Activated CD4-positive, alpha-beta T cell treated with anti-CD3 and anti-CD28 coated beads, Interleukin-2, amount 50 U/mL, for 4 hours (primary cell): ENCODE data around the gene TMEM140.
"Not testable (repeated sequence)": the region's sequence is repeated elsewhere in the genome, so short reads cannot be mapped to it uniquely, and the experiment has no call there.

Experiments used
- DNase-seq, 2 experiments: peaks; one replicate each; pipeline ENCODE4 v3.0.0-alpha.2; 2020

The TMEM140 gene

GRCh38 chr7:135195968-135196629 is 48.2 kb downstream of the TMEM140 start:
- no peak for DNase-seq

DNA sequence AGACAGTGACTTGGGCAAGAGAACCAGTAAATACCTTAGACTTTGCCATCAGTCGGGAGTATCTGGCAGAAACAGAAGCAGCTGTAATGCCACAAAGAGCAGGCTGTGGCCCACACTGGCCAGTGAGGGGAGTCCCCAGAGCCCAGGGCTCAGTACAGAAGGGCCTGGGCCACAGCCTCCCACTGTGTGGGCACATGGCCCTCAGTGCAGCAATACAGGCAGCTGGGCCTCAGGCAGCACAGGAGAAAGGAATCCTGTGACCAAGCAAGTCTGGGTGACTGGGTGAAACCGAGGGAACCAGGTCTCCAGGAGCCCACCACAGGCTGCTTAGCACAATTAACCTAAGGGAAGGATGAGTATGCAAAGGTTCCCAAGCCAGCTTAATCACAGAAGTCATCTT is 49.5 kb downstream of the TMEM140 start:
- no peak for DNase-seq

DNA sequence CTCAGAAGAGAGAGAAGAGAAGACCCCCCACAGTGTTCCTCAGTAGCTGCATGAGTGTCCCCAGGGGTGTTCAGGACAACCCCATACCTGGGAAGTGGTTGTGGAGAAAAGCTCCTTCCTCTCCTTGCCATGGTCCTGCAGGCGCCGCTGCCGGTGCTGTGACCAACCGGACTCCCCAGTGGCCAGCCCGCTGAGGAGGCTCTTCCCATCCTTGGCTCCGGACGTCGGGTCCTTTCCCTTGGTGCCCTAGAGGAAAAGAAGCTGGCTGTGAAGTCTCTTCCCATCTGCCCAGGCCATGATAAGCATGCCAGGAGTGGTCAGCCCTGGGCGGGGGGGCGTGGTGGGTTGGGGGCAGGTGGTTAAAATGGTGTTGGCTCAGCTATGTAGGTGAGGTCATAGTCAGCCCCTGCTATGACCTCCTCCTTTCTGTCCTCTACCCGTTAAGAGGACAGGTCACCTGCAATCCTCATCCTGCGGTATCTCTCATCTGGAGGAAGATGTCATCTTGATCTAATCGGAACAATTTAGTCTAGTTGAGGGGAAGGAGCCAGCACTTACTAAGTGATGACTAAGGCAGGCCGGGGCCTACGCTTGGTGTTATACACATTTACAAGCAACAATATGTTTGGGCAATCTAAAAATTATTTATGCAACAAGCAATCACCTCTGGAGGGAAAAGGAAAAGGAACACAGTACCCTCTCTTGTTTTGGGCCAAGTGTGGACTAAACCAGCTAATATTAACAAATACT is 50.2 kb downstream of the TMEM140 start:
- no peak for DNase-seq

DNA sequence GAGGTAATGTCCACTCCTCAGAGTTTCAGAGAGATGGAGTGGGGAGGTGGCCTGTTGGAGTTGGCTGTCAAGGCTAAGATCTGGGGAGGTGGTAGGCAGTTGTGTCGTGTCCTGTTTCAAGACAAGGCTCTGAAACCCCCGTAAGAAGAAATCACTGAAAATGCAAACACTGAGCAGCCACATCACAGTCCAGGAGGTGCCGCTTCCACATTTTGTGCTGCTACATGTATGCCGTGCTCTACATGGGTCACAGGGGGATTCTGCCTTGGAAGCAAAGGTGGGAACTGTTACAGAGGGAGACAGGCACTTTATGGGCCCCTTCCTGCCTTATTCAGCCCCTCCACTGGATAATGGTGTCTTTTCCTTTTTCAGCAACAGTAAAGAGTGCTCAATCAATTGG is 51.6 kb downstream of the TMEM140 start:
- no peak for DNase-seq

DNA sequence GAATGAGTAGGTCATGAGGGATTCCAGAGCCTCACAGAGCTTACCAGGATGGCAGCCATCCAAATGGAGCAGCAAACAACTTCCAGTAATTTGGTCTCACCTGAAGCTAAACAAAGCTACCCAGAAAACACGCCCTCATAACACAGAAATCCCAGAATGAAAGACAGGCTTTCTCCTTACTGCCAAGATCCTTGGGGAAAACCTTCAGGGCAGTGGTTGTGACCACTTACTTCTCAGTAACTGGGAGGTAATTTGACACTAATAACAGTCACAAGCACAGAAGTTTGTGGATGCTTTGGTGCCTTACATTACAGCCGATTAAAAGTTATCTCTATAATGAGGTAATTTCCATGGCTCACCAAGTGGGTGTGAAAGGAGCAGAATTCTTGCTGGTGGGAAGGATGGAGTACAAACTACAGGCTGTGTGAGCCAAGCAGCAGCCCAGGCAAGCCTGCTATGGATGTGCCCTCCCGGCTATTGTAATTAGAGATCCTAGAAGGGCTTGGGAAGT is 53.0 kb downstream of the TMEM140 start:
- DNase-seq: no peak

DNA sequence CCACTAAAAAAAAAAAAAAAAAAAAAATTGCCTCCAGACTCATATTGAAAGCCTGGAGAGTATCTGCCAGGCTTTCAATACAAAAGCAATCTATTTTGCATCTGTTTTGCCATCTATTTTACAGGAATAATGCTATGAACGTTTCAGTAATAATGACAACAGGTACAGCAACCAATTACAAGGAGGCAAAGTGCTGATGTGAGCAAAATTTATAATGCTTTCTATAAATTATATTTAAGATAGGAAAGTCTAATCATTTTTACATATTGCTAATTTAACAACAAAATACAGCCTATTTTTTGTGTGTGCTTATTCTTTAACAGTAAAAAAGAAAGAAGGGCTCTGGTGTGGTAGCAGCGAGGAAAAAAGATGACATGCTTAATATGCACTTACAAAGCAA is 53.5 kb downstream of the TMEM140 start:
- no peak for DNase-seq

DNA sequence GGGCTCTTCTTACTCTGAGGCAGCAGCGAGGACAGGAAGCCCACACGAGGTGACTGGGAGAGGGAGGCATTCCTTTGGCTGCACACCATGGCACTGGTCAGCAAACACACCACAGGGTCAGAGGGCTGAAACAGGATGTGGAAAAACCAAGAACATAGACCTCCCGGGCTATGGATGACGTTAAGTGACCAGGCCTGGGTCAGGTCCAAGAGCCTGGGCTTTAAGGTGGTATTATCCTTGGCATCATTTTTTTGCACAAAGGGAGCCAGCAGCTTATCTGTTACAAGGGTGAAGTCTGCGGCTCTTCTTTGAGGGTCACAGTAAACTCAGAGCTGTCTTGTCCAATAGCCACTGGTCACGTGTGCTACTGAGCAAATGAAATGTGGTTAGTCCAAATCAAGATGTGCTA is 56.5 kb downstream of the TMEM140 start:
- no peak for DNase-seq

- DNase-seq: no peak
These were observed 57.0 kb downstream of the TMEM140 start for GRCh38 chr7:135204876-135205275.

- no peak for DNase-seq
These were observed 58.0 kb downstream of the TMEM140 start for GRCh38 chr7:135205850-135206249.

DNA sequence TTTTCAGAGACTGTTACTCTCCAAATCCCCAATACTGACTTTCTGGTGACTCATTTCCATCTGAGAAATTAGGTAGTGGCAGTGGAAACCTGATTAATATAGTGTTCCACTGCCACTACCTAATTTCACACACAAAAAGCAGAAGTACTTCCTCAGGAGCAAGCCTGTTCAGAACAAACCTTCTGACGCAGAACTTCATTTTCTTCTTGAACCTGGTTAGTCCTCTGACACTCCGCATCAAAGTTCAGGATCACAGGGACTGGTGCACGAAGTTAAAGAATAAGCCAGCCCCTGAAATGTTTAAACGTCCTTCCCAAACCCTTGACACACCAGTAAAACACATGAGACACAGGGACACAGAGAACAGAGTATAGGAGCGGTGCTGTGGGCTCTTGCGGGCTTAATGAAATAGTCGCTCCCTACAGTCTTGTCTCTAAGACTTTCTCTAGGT is 59.1 kb downstream of the TMEM140 start:
- no peak for DNase-seq

GRCh38 chr7:135207406-135208101 is 59.7 kb downstream of the TMEM140 start:
- no peak for DNase-seq

DNA sequence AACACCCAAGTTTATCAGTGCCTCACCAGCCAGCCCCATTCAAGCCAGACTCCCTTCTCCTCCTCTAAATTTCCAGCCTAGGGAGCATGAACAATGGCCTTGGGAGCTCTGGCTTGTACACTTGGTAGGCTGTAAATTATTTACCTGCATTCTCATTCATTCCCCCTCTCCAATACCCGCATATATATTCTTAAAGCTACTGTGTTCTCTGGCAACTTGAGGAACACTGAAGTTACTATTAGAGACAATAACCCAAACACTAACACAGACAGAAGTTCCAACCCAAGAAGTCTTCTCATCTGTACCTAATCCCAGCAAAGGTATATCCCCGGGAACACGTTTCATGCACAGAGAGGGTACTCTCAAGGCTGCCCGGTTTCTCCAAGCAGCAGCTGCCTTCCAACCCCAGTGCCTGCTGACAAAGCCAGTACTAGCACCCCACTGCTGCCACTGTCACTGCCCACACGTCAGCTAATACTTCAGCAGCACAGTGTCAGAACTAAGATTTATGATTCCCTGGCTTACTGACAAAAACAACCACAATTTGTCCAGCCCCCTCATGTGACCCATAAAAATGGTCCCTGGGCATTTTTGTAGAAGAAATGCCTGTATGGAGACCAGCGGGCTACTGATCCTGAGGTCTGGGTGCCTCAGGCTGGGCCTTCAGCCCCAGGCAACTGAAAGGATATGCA is 60.4 kb downstream of the TMEM140 start:
- no peak for DNase-seq

- DNase-seq: no peak
These were observed 61.5 kb downstream of the TMEM140 start for GRCh38 chr7:135209225-135209834.

DNA sequence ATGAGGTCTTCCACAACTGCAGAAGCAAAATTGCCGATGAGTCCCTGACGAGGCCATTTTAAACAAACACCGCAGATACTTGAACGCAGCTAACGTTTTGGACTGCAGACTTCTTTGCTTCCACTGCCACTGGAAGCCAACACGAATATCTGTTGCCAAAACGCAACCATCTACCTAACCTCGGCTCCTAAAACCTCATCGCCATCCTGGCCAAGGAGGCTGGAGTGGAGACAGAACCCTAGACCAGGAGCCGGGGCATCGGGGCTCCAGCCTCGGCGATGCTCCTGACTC is 63.0 kb downstream of the TMEM140 start:
- peak in 1 of 2 experiments; percentile 4 for DNase-seq

DNA sequence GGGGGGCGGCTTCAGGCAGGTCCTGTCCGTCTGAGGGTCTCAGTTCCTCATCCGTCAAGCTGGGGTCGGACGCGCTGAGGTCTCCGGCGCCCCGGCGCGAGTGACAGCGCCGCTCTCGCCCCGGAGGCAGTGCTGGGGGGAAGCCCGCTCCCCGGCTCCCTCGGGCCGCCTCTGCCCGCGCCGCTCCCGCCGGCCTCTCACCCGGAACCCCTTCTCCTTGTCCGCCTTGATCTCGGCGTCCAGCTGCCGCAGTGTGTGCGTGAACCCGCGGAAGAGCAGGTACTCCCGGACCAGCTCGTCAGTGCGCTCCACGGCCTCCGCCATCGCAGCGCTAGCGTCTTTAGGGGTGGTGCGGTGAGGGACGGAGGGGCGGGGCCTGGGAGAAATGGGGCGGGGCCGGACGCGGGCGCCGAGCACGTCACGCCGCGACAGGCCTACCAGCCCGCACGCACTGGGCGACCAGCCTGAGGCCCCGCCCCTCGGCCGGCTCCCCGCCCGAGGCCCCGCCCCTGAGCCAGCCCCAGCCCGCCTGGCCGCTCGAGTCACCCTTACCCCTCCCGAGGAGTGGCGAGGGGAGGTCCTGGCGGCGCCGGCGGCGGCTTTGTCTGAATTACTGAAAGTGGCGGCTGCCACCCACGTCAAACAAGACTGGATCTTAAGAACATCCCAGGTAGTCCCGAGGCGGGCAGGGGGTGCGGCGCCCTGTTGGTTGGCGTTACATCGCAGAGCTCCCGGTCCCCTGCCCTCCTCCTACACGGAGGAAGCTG is 63.5 kb downstream of the TMEM140 start, which contains the start of gene WDR91:
WDR91 (minus strand) TSS at position 348 of the 767 bp plus-strand sequence; CDS start at position 324, 24 bp downstream.
- peak; percentile 95 to 96 for DNase-seq

DNA sequence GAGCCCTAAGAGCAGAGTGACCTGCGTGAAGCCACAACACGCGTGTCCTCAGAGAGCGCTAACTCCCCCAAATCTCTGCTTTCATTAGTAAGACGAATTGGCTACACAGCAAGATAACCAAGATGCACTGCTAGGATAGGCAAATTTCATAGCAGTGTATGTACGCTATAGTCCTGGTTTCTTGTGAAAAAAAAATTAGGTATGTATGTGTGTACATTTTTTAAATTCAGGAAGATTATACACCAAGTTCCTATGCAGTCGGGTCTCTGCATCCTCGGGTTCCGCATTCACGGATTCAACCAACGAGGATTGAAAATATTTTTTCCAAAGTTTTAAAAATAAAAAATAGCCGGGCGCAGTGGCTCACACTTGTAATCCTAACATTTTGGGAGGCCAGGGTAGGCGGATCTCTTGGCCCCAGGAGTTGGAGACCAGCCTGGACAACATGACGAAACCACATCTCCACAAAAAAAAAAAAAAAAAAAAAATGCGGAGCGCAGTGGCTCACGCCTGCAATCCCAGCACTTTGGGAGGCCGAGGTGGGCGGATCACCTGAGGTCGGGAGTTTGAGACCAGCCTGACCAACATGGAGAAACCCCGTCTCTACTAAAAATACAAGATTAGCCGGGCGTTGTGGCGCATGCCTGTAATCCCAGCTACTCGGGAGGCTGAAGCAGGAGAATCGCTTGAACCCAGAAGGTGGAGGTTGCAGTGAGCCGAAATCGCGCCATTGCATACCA is 64.2 kb downstream of the TMEM140 start:
- not testable (repeated sequence) for DNase-seq

GRCh38 chr7:135213831-135214230 is 66.0 kb downstream of the TMEM140 start:
- no peak for DNase-seq

DNA sequence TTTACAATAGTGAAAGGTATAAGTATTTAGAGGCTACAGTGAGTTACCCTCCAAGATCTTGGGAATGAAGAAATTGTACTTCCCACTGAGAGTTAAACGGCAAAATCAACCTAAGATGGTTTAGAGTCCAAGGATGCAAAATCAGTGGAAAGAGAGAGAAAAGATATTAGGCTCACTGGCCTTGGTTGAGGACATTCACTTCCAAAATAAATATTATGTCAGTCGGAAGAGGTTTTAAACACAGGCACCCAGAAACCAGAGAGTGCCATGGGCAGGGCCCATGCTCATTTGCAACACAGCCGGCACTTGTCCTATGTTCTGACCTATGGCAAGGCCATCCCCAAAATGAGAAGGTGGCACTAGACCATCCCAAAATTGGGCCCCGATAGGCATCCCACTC is 67.3 kb downstream of the TMEM140 start:
- no peak for DNase-seq

GRCh38 chr7:135215698-135216097 is 67.8 kb downstream of the TMEM140 start:
- no peak for DNase-seq
